ENCODE results near the gene GOLGA8R. TPM values are rescaled to one million over a fixed set of nuclear protein-coding genes. Genes with fewer than 3 reads are reported as not detected.
"Not testable (repeated sequence)": the region's sequence is repeated elsewhere in the genome, so short reads cannot be mapped to it uniquely, and the experiment has no call there.

The GOLGA8R gene, protein sequence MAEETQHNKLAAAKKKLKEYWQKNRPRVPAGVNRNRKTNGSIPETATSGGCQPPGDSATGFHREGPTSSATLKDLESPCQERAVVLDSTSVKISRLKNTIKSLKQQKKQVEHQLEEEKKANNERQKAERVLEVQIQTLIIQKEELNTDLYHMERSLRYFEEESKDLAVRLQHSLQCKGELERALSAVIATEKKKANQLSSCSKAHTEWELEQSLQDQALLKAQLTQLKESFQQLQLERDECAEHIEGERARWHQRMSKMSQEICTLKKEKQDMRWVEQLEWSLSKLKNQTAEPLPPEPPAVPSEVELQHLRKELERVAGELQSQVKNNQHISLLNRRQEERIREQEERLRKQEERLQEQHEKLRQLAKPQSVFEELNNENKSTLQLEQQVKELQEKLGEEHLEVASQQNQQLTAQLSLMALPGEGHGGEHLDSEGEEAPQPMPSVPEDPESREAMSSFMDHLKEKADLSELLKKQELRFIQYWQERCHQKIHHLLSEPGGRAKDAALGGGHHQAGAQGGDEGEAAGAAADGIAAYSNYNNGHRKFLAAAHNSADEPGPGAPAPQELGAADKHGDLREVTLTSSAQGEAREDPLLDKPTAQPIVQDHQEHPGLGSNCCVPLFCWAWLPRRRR
- total RNA-seq (2011; cell fraction: chromatin; rRNA removed; ENCODE audit: low replicate concordance), result 0.62 and 0.67 TPM in 2 replicates
- total RNA-seq (2011; cell fraction: nucleolus; rRNA removed), result 0.17 and 0.39 TPM in 2 replicates
- 0.29 and 0.69 TPM in 2 replicates for total RNA-seq (2011; cell fraction: nucleoplasm; rRNA removed)
- 0.04 TPM in 1 of 2 replicates, not detected in the other for total RNA-seq (2014; rRNA removed)
- total RNA-seq (2014; rRNA removed; fragmentation: Illumina TruSeq; extraction: Trizol), result 0.10 TPM in 1 of 2 replicates, not detected in the other
- total RNA-seq (2015; rRNA removed; fragmentation: Illumina TruSeq; extraction: Trizol), result 0.07 TPM in 1 of 2 replicates, not detected in the other
- 0.04 and 0.11 TPM in 2 replicates for total RNA-seq (2021)
- 0.05 TPM in 1 of 2 replicates, not detected in the other for polyA plus RNA-seq (2011; rRNA removed)
- not detected in 2 replicates for polyA plus RNA-seq (2011; cell fraction: cytosol; rRNA removed)
- 0.23 and 0.38 TPM in 2 replicates for polyA plus RNA-seq (2011; cell fraction: nucleus; rRNA removed)
- 0.09 and 0.50 TPM in 2 replicates for polyA plus RNA-seq (2012)
- 0.12 TPM in 1 of 2 replicates, not detected in the other for polyA plus RNA-seq (2014; fragmentation: Illumina TruSeq; extraction: Trizol)
- polyA plus RNA-seq (2014; fragmentation: Nextera tagmentation; extraction: Ambion mirVana), result under 1 TPM in 1 of 2 experiments, not detected in 1; 0.01 TPM
- 0.04 and 0.36 TPM in 2 replicates for polyA plus RNA-seq (2014; rRNA removed)
- polyA minus RNA-seq (2011; rRNA and poly(A)+ RNA removed), result 0.21 TPM in 1 of 2 replicates, not detected in the other
- polyA minus RNA-seq (2011; cell fraction: cytosol; rRNA and poly(A)+ RNA removed), result not detected in 2 replicates
- not detected in 2 replicates for polyA minus RNA-seq (2011; cell fraction: nucleus; rRNA and poly(A)+ RNA removed)
- not detected for Bru-seq, nascent RNA
- BruChase-seq, experiment 1, labeled RNA remaining after a 2-hour chase, result percentile 16 among the genes with signal in this experiment
- BruChase-seq, experiment 2, labeled RNA remaining after a 6-hour chase, result percentile 19 among the genes with signal in this experiment
- long read RNA-seq, experiment 1, result 0 reads
- long read RNA-seq, experiment 2, result 0 reads
- long read RNA-seq, experiment 3, result 0 reads

DNA sequence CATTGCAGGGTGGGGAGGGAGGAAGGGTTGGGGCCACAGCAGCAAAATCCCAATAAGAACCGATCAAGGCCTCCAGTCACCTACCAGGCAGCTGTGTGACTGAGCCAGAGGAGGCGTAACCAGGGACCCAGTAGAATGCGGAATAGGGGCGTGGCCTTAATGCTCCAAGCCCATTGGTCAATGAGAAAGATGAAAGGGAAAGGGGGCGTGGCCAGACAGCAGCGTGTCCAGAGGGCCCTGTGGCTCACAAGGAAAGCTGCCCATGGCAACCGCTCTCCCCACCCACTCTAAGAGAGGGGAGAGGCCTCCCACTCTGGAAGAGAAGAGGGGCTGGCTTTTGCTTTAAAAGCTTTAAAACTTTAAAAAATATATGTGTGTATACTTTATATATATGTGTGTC lies at the start of gene GOLGA8R:
GOLGA8R (minus strand) TSS at position 101 of the 400 bp plus-strand sequence; CDS start at position 3, 98 bp downstream.
- DNase-seq (ENCODE audit: extremely low read depth in 1 of 4, low spot score in 3 of 4); H3K9me1 ChIP-seq (ENCODE audit: control insufficient read depth, insufficient read depth, low read length); H3K4me2 ChIP-seq (ENCODE audit: insufficient read depth, low read length); in situ Hi-C loops (cut with MboI); H3K4me3 ChIP-seq; H3K79me2 ChIP-seq (ENCODE audit: control insufficient read depth, insufficient read depth, low read length); intact Hi-C loops (cut with micrococcal nuclease); H2AFZ ChIP-seq (ENCODE audit: low read depth, low read length); H3K36me3 ChIP-seq (ENCODE audit: control insufficient read depth, insufficient read depth, low read length); ATAC-seq; H3K9ac ChIP-seq (ENCODE audit: insufficient read depth in 1 of 2, low read depth in 2 of 2, low read length in 2 of 2); CTCF ChIA-PET (ENCODE audit: low intra/inter-chr PET ratio); FAIRE-seq; H3K9me3 ChIP-seq (replicated peaks; ENCODE audit: control insufficient read depth, insufficient read depth, low read depth, low read length); H3K27me3 ChIP-seq (ENCODE audit: control insufficient read depth in 2 of 2, insufficient read depth in 2 of 2, low read length in 2 of 2); H3K4me1 ChIP-seq (replicated peaks in 1 of 2; ENCODE audit: control insufficient read depth in 2 of 2, insufficient read depth in 2 of 2, low read length in 2 of 2); H4K20me1 ChIP-seq (replicated peaks; ENCODE audit: control insufficient read depth, insufficient read depth, low read length); BruUV-seq (replicated peaks); H3K27ac ChIP-seq (ENCODE audit: extremely low read depth, low read depth, low read length); POLR2A ChIA-PET: not testable (repeated sequence)
- WGBS (ENCODE audit: insufficient coverage, low coverage, missing lambda C conversion rate), result no CpG with 5 or more reads among the region's 7 CpGs

DNA sequence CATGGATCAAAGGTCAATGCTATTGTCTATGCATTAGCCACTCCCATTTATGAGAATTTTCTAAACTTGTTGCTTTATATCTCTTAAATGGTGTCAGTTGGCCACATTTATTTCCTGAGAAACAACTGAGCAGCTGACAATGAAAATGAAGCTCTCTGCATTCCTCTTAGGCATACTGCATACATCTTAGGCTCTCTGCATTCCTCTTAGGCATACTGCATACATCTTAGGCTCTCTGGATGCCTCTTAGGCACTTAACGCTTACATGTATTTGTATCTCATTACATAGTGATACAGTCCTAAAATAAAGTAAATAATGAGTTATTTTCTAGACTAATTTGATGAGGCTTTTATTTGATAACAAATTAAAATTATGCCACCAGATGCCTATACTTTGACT lies 49.8 kb upstream of the GOLGA8R start:
- H3K27ac ChIP-seq (ENCODE audit: extremely low read depth, low read depth, low read length); H3K4me1 ChIP-seq (replicated peaks in 1 of 2; ENCODE audit: control insufficient read depth in 2 of 2, insufficient read depth in 2 of 2, low read length in 2 of 2); H2AFZ ChIP-seq (ENCODE audit: low read depth, low read length); H3K9me3 ChIP-seq (replicated peaks; ENCODE audit: control insufficient read depth, insufficient read depth, low read depth, low read length); CTCF ChIA-PET (ENCODE audit: low intra/inter-chr PET ratio); H4K20me1 ChIP-seq (replicated peaks; ENCODE audit: control insufficient read depth, insufficient read depth, low read length); H3K79me2 ChIP-seq (ENCODE audit: control insufficient read depth, insufficient read depth, low read length); H3K9me1 ChIP-seq (ENCODE audit: control insufficient read depth, insufficient read depth, low read length); POLR2A ChIA-PET; H3K27me3 ChIP-seq (ENCODE audit: control insufficient read depth in 2 of 2, insufficient read depth in 2 of 2, low read length in 2 of 2); intact Hi-C loops (cut with micrococcal nuclease); H3K9ac ChIP-seq (ENCODE audit: insufficient read depth in 1 of 2, low read depth in 2 of 2, low read length in 2 of 2); H3K4me2 ChIP-seq (ENCODE audit: insufficient read depth, low read length); FAIRE-seq; H3K4me3 ChIP-seq; DNase-seq (ENCODE audit: extremely low read depth in 1 of 4, low spot score in 3 of 4); ATAC-seq; BruUV-seq (replicated peaks); H3K36me3 ChIP-seq (ENCODE audit: control insufficient read depth, insufficient read depth, low read length); in situ Hi-C loops (cut with MboI): not testable (repeated sequence)
- no CpG with 5 or more reads among the region's 1 CpG for WGBS (ENCODE audit: insufficient coverage, low coverage, missing lambda C conversion rate)

DNA sequence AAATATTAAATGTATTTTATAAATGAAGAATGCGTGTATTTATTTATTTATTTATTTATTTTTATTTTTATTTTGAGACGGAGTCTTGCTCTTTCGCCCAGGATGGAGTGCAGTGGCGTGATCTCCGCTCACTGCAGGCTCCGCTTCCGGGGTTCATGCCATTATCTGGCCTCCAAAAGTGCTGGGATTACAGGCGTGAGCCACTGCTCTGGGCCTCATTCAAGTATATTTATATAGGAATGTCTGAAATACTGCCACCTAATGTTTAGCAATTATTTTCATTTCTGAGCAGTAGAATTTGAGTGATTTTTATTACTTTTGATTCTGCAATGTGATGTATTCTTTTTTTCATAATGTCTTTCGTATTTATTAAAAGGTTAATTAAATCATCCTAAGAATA lies 48.1 kb upstream of the GOLGA8R start:
- intact Hi-C loops (cut with micrococcal nuclease); H3K9me1 ChIP-seq (ENCODE audit: control insufficient read depth, insufficient read depth, low read length); H3K4me3 ChIP-seq; POLR2A ChIA-PET; H3K4me1 ChIP-seq (replicated peaks in 1 of 2; ENCODE audit: control insufficient read depth in 2 of 2, insufficient read depth in 2 of 2, low read length in 2 of 2); H3K27me3 ChIP-seq (ENCODE audit: control insufficient read depth in 2 of 2, insufficient read depth in 2 of 2, low read length in 2 of 2); FAIRE-seq; H3K9me3 ChIP-seq (replicated peaks; ENCODE audit: control insufficient read depth, insufficient read depth, low read depth, low read length); H3K36me3 ChIP-seq (ENCODE audit: control insufficient read depth, insufficient read depth, low read length); BruUV-seq (replicated peaks); H3K27ac ChIP-seq (ENCODE audit: extremely low read depth, low read depth, low read length); H3K4me2 ChIP-seq (ENCODE audit: insufficient read depth, low read length); DNase-seq (ENCODE audit: extremely low read depth in 1 of 4, low spot score in 3 of 4); in situ Hi-C loops (cut with MboI); H3K9ac ChIP-seq (ENCODE audit: insufficient read depth in 1 of 2, low read depth in 2 of 2, low read length in 2 of 2); H3K79me2 ChIP-seq (ENCODE audit: control insufficient read depth, insufficient read depth, low read length); H4K20me1 ChIP-seq (replicated peaks; ENCODE audit: control insufficient read depth, insufficient read depth, low read length); CTCF ChIA-PET (ENCODE audit: low intra/inter-chr PET ratio); H2AFZ ChIP-seq (ENCODE audit: low read depth, low read length): not testable (repeated sequence)
- no CpG with 5 or more reads among the region's 9 CpGs for WGBS (ENCODE audit: insufficient coverage, low coverage, missing lambda C conversion rate)
- peak; percentile 53; the same call in 2 of the 3 replicates for ATAC-seq
